K562 (cell line): Measurements from ENCODE around the gene SOHLH1. TPM values are rescaled to one million over a fixed set of nuclear protein-coding genes. Genes with fewer than 3 reads are reported as not detected.

Experiments
- ATAC-seq: fragments of 200-7000 bp; cut with Tn5 transposase; 3 replicates; pipeline ENCODE4 v1.9.1; 2020; ENCODE audit warnings: moderate library complexity
- BruUV-seq: library from RNA; stranded (reverse); fragments of 400-500 nt; replicated peaks from 2 replicates; lab custom pipeline; 2021; lab: Mats Ljungman, UMichigan
- CTCF ChIA-PET: fragments of 300-600 bp; formaldehyde crosslinking; extraction: SDS; loops from one replicate; lab custom pipeline; 2021; ENCODE audit warnings: low intra/inter-chr PET ratio; lab: Yijun Ruan, JAX
- POLR2A ChIA-PET: fragments of 300-600, 350-650 bp; sonication (Branson Sonifier 250); formaldehyde crosslinking; extraction: SDS; loops from one replicate; lab custom pipeline; 2021; ENCODE audit warnings: antibody characterized with exemption, inconsistent platforms; lab: Yijun Ruan, JAX
- DNase-seq, 4 experiments: peaks; one replicate each; pipeline versions ENCODE4 v3.0.0 to v3.0.0-alpha.2; 2011 to 2018; ENCODE audit warnings: low spot score in 3 of 4, mixed read lengths in 3 of 4; ENCODE audit errors: extremely low read depth in 1 of 4
- FAIRE-seq: peaks from 2 replicates; lab custom pipeline; 2011; peaks lifted over from hg19 to GRCh38; lab: Jason Lieb, UNC
- H2AFZ ChIP-seq: 2 replicates; pipeline ENCODE4 v1.6.0; 2011; ENCODE audit warnings: low read depth, low read length, control low read depth, inconsistent platforms
- H3K27ac ChIP-seq: fragments of 200-600 bp; 3 replicates; pipeline ENCODE4 v1.8.0; 2011; ENCODE audit warnings: low read depth, mild to moderate bottlenecking, control low read depth, inconsistent platforms, low read length, moderate library complexity, mixed read lengths; ENCODE audit errors: extremely low read depth
- H3K27me3 ChIP-seq, 2 experiments: fragments of 300-600 bp in 1 of 2; 2 replicates in 1 of 2; 3 replicates in 1 of 2; pipeline versions ENCODE4 v1.6.0 to v1.8.0; 2011; ENCODE audit warnings: inconsistent platforms in 2 of 2, low read length in 2 of 2, mild to moderate bottlenecking in 1 of 2, mixed read lengths in 1 of 2, moderate library complexity in 1 of 2; ENCODE audit not compliant: control insufficient read depth in 2 of 2, insufficient read depth in 2 of 2
- H3K36me3 ChIP-seq: fragments of 300-600 bp; 3 replicates; pipeline ENCODE4 v1.8.0; 2011; ENCODE audit warnings: mild to moderate bottlenecking, low read length, inconsistent platforms; ENCODE audit not compliant: control insufficient read depth, insufficient read depth
- H3K4me1 ChIP-seq, 2 experiments: fragments of 200-600 bp in 1 of 2; replicated peaks in 1 of 2; 2 replicates in 1 of 2; 3 replicates in 1 of 2; pipeline versions ENCODE4 v1.5.1 to v1.8.0; 2011; ENCODE audit warnings: inconsistent platforms in 2 of 2, low read length in 2 of 2, mild to moderate bottlenecking in 1 of 2, mixed read lengths in 1 of 2, moderate library complexity in 1 of 2; ENCODE audit not compliant: control insufficient read depth in 2 of 2, insufficient read depth in 2 of 2
- H3K4me2 ChIP-seq: 2 replicates; pipeline ENCODE4 v1.6.1; 2011; ENCODE audit warnings: low read length, control low read depth, inconsistent platforms, mixed read lengths; ENCODE audit not compliant: insufficient read depth
- H3K4me3 ChIP-seq: fragments of 200-600 bp; sonication (generic), shearing (Covaris generic); 2 replicates; pipeline ENCODE4 v1.5.1; 2016; ENCODE audit warnings: control low read depth, inconsistent platforms
- H3K79me2 ChIP-seq: fragments of 200-600 bp; 3 replicates; pipeline ENCODE4 v1.8.0; 2011; ENCODE audit warnings: low read length, inconsistent platforms; ENCODE audit not compliant: control insufficient read depth, insufficient read depth
- H3K9ac ChIP-seq, 2 experiments: 2 replicates each; pipeline versions ENCODE4 v1.6.0 to v1.6.1; 2011; ENCODE audit warnings: low read depth in 2 of 2, low read length in 2 of 2, control low read depth in 1 of 2, inconsistent platforms in 1 of 2, mild to moderate bottlenecking in 1 of 2, mixed read lengths in 1 of 2; ENCODE audit not compliant: insufficient read depth in 1 of 2
- H3K9me1 ChIP-seq: one replicate; pipeline ENCODE4 v1.6.0; 2011; ENCODE audit warnings: inconsistent platforms, mild to moderate bottlenecking, low read length, moderate library complexity; ENCODE audit not compliant: control insufficient read depth, insufficient read depth
- H3K9me3 ChIP-seq: replicated peaks from 2 replicates; pipeline ENCODE4 v1.5.1; 2011; ENCODE audit warnings: low read depth, low read length, inconsistent platforms; ENCODE audit not compliant: control insufficient read depth, insufficient read depth
- H4K20me1 ChIP-seq: replicated peaks from 2 replicates; pipeline ENCODE4 v1.6.1; 2011; ENCODE audit warnings: low read length, inconsistent platforms, mixed read lengths; ENCODE audit not compliant: control insufficient read depth, insufficient read depth
- ARID3B ChIP-seq: fragments of 250-450 bp; sonication (Bioruptor Pico); IDR thresholded peaks from 2 replicates; pipeline ENCODE4 v1.4.0; 2020; ENCODE audit warnings: borderline replicate concordance
- CHD2 ChIP-seq: IDR thresholded peaks from 2 replicates; pipeline ENCODE4 v1.6.1; 2011; ENCODE audit warnings: low read depth, low read length
- ELF1 ChIP-seq: fragments of 200-800 bp; sonication (Bioruptor generic); IDR thresholded peaks from 2 replicates; pipeline ENCODE4 v1.6.1; 2016; ENCODE audit warnings: missing genetic modification characterization, missing compliant biosample characterization
- GTF3C2 ChIP-seq: IDR thresholded peaks from 3 replicates; pipeline ENCODE4 v1.6.1; 2011; ENCODE audit warnings: borderline replicate concordance, mild to moderate bottlenecking, moderate library complexity; ENCODE audit not compliant: insufficient read length; ENCODE audit errors: extremely low read depth
- MECOM ChIP-seq: fragments of 250-450 bp; sonication (Bioruptor Pico); IDR thresholded peaks from 2 replicates; pipeline ENCODE4 v1.8.0; 2022; ENCODE audit warnings: inconsistent platforms
- MITF ChIP-seq: IDR thresholded peaks from 2 replicates; pipeline ENCODE4 v1.6.1; 2014; ENCODE audit warnings: antibody characterized with exemption
- SETDB1 ChIP-seq: IDR thresholded peaks from one replicate; pipeline ENCODE4 v1.6.1; 2012; ENCODE audit warnings: low read length, control low read depth, inconsistent platforms
- ZBED1 ChIP-seq: IDR thresholded peaks from 2 replicates; pipeline ENCODE4 v1.6.1; 2014
- ZNF143 ChIP-seq: sonication (generic); formaldehyde crosslinking; IDR thresholded peaks from 2 replicates; pipeline ENCODE4 v1.9.0; 2022; ENCODE audit warnings: mild to moderate bottlenecking, missing genetic modification reagents
- ZNF3 ChIP-seq: fragments of 250-450 bp; sonication (Bioruptor Pico); IDR thresholded peaks from 2 replicates; pipeline ENCODE4 v1.5.0; 2021; ENCODE audit warnings: mild to moderate bottlenecking, moderate library complexity
- WGBS: fragments of 100-300 bp; shearing (Covaris generic); methylation state at CpG from one replicate; pipeline ENCODE4 v1.1.6; 2016; ENCODE audit warnings: low coverage, mixed read lengths; ENCODE audit not compliant: insufficient coverage; ENCODE audit errors: missing lambda C conversion rate; 5-methylcytosine and 5-hydroxymethylcytosine counted together
- in situ Hi-C: fragments of 300-500 bp; cut with MboI; formaldehyde crosslinking; loops from 4 replicates; pipeline ENCODE4 v1.15.0; 2018; ENCODE audit warnings: inconsistent platforms, mixed read lengths
- intact Hi-C: fragments of 100-400 bp; cut with micrococcal nuclease; formaldehyde crosslinking; loops from 2 replicates; pipeline ENCODE4 v1.14.2; 2022
- polyA plus RNA-seq, 8 experiments: library from polyadenylated mRNA; depleted of rRNA in 4 of 8; stranded (reverse) in 5 of 8; unstranded in 3 of 8; fragments of >200 nt; fragmentation: Nextera tagmentation in 2 of 8; fragmentation: Illumina TruSeq in 1 of 8; extraction: Ambion mirVana in 2 of 8; extraction: Trizol in 1 of 8; gene quantifications; 2 replicates each; pipeline versions ENCODE4 v1.2.1 to v1.2.3, GENCODE V29; 2011 to 2014; ENCODE audit warnings: inconsistent platforms in 1 of 8, missing spikeins in 1 of 8
- total RNA-seq, 7 experiments: library from RNA; depleted of rRNA in 6 of 7; stranded (reverse); fragments of >200 nt in 6 of 7; fragmentation: Illumina TruSeq in 2 of 7; extraction: Trizol in 2 of 7; gene quantifications; 2 replicates each; pipeline versions ENCODE4 v1.2.1 to v1.2.3, GENCODE V29; 2011 to 2021; ENCODE audit warnings: low replicate concordance in 1 of 7

Gene SOHLH1
- total and polyA plus RNA-seq, 9 of the 15 experiments (the other 6 are each of a cell fraction or from before 2014, with no cell fraction given) = 0.17 to 0.41 (median 0.29) TPM; not detected in 6

- TF ChIP-seq MITF = no peak
Observed at GRCh38 chr9:135693771-135694170, 5.5 kb downstream of the SOHLH1 start (continued).

GRCh38 chr9:135693265-135693664 lies 6.0 kb downstream of the SOHLH1 start:
- TF ChIP-seq ELF1 (no peak), ZNF143 (CRISPR knock-in tag) (no peak), SETDB1 (no peak), MECOM (CRISPR knock-in tag) (no peak), ARID3B (no peak), CHD2 (no peak), GTF3C2 (no peak), ZBED1 (no peak), ZNF3 (no peak)
- intact Hi-C loops (no loop called here), in situ Hi-C loops (no loop called here)
- 2% methylated on average over 16 of the region's 16 CpGs for WGBS
- H3K36me3 ChIP-seq = no peaks in the 10 kb centered on the region
- peaks cover 0 to 25% of the 10 kb centered on the region in 2 experiments; a peak in 1 of 5 replicates for H3K4me1 ChIP-seq
- no peak overlapping the region for H3K4me2 ChIP-seq
- no peaks in the 10 kb centered on the region for H3K79me2 ChIP-seq
- no peak overlapping the region for H3K27ac ChIP-seq
- H3K9ac ChIP-seq = no peak overlapping the region
- no TSS peak for BruUV-seq
- DNase-seq (no peak), ATAC-seq (no peak), FAIRE-seq (no peak)
- CTCF ChIA-PET = no interaction called here
- H3K9me3 ChIP-seq = no peaks in the 10 kb centered on the region; the same call in 1 of the 2 replicates
- H3K4me3 ChIP-seq = no peak overlapping the region
- H3K9me1 ChIP-seq = no peaks in the 10 kb centered on the region
- no peak overlapping the region for H2AFZ ChIP-seq
- H4K20me1 ChIP-seq = peaks cover 7% of the 10 kb centered on the region; the same call in 1 of the 2 replicates
- POLR2A ChIA-PET = interaction anchor here (0.6 to 1.1 kb wide), 3 partner anchors 16 to 1328 kb away, joined by 3 to 4 read pairs (median 3); no protein-coding TSS in a partner anchor
- H3K27me3 ChIP-seq = peaks cover 36 to 88% of the 10 kb centered on the region in 2 experiments; a peak in 4 of 5 replicates
